Skin epidermis (tissue), 12 donors: Measurements from ENCODE around the gene NKD2.

ENCODE experiments used
- H3K27ac ChIP-seq, 21 experiments: fragments of 200-600 bp; sonication (generic) in 11 of 21; one replicate each; pipeline ENCODE4 v1.5.0; 2020; ENCODE audit warnings: mild to moderate bottlenecking in 3 of 21, inconsistent platforms in 2 of 21, moderate library complexity in 2 of 21
- H3K4me3 ChIP-seq, 7 experiments: fragments of 200-600 bp; sonication (generic) in 2 of 7; one replicate each; pipeline ENCODE4 v1.5.0; 2020; ENCODE audit warnings: inconsistent platforms in 2 of 7, mild to moderate bottlenecking in 2 of 7, moderate library complexity in 1 of 7

Gene NKD2

GRCh38 chr5:1037123-1037670 lies 28.6 kb downstream of the NKD2 start:
- H3K27ac ChIP-seq, result no peak overlapping the region
- no peak overlapping the region for H3K4me3 ChIP-seq

- H3K27ac ChIP-seq, result no peak overlapping the region
Measured at GRCh38 chr5:1037671-1038416, 29.2 kb downstream of the NKD2 start.

DNA sequence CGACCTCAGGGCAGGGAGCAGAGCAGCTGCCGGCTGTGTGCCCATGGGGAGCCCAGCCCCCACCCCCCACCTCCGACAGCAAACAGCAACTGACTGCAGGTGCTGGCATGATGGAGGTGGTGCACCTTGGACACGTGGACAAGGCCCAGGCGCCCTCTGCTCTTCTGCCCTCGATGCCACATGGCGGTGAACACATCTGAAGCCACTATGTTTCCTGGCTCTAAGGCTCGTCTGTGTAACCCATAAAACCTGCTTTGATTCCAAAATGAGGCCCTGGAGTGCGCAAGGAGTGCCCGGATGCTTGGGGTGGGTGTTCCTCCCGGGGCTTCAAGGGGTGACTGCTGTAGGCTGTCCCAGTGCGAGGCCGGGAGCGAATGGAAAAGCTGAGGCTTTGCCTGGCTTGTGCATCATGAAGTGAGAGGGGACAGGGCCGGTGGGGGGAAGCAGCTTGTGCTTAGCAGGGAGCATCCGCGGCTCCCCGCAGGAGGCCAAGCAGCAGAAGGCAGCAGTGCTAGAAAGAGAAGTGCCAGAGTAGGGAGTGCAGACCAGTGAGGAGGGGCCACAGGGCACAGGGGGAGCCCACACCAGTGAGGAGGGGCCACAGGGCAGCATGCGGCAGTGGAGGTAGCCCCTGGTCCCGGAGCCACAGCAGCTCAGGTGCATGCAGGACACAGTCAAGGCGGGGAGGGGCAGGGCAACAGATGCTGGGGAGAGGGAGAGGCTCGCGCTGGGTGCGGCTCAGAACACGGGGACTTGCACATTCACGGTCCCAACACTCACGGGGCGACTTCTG lies 30.0 kb downstream of the NKD2 start:
- H3K4me3 ChIP-seq, result no peak overlapping the region
- peak overlapping the region in 1 of 21 experiments; percentile 38 for H3K27ac ChIP-seq

More at GRCh38 chr5:1037671-1038416, 29.2 kb downstream of the NKD2 start:
- no peak overlapping the region for H3K4me3 ChIP-seq

DNA sequence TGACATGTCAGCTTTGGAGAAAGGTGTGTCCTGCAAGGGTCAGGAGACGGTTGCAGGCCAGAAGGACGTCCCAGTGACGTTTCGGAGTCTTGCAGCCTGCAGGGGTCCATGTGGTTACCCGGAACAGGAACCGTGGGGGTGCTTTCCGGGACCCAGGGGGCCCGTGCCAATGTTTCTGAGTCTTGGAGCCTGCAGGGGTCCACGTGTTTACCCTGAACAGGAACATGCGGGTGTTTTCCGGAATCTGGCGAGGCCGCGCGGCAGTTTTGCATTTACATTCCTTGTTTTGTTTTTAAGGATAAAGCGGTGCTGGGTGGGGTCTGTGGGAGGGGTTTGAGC lies 30.6 kb downstream of the NKD2 start:
- Histone ChIP-seq H3K4me3 (no peak overlapping the region), H3K27ac (peak overlapping the region in 1 of 21 experiments; percentile 38)

GRCh38 chr5:1039706-1040260 lies 31.2 kb downstream of the NKD2 start:
- no peak overlapping the region for H3K27ac ChIP-seq
- no peak overlapping the region for H3K4me3 ChIP-seq

- Histone ChIP-seq H3K27ac (no peak overlapping the region), H3K4me3 (no peak overlapping the region)
Measured at GRCh38 chr5:1040571-1040970, 32.0 kb downstream of the NKD2 start.

- H3K4me3 ChIP-seq, result no peak overlapping the region
- no peak overlapping the region for H3K27ac ChIP-seq
Measured at GRCh38 chr5:1041225-1042143, 32.9 kb downstream of the NKD2 start.

- Histone ChIP-seq H3K4me3 (no peak overlapping the region), H3K27ac (no peak overlapping the region)
Measured at GRCh38 chr5:1042626-1043025, 34.0 kb downstream of the NKD2 start.

DNA sequence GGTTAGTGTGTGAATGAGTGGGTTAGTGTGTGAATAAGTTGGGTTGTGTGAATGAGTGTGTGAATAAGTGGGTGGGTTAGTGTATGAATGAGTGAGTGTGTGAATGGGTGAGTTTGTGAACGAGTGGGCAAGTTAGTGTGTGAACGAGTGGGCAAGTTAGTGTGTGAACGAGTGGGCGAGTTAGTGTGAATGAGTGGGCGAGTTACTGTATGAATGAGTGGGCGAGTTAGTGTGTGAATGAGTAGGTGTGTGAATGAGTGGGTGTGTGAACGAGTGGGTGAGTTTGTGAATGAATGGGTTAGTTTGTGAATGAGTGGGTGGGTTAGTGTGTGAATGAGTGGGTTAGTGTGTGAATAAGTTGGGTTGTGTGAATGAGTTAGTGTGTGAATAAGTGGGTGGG lies 34.7 kb downstream of the NKD2 start:
- Histone ChIP-seq H3K27ac (no peak overlapping the region), H3K4me3 (no peak overlapping the region)

DNA sequence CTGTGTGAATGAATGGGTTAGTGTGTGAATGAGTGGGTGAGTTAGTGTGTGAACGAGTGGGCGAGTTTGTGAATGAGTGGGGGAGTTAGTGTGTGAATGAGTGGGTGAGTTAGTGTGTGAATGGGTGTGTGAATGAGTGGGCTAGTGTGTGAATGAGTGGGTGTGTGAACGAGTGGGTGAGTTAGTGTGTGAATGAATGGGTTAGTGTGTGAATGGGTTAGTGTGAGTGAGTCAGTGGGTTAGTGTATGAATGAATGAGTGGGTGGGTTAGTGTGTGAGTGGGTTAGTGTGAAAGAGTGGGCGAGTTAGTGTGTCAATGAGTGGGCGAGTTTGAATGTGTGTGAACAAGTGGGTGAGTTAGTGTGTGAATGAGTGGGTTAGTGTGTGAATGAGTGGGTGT lies 35.5 kb downstream of the NKD2 start:
- no peak overlapping the region for H3K27ac ChIP-seq

DNA sequence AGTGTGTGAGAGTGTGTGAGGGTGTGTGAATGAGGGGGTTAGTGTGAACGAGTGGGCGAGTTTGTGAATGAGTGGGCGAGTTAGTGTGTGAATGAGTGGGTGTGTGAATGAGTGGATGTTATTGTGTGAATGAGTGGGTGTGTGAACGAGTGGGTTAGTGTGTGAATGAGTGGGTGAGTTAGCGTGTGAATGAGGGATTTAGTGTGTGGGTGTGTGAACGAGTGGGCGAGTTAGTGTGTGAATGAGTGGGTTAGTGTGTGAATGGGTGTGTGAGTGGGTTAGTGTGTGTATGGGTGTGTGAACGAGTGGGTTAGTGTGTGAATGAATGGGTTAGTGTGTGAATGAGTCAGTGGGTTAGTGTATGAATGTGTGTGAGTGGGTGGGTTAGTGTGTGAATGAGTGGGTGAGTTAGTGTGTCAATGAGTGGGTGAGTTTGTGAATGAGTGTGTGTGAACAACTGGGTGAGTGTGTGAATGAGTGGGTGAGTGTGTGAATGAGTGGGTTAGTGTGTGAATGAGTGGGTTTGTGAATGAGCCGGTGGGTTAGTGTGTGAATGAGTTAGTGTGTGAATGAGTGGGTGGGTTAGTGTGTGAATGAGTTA lies 37.5 kb downstream of the NKD2 start:
- no peak overlapping the region for H3K27ac ChIP-seq

More for the DNA sequence above, 35.5 kb downstream of the NKD2 start:
- H3K4me3 ChIP-seq, result no peak overlapping the region

GRCh38 chr5:1047332-1047965 lies 38.8 kb downstream of the NKD2 start:
- no peak overlapping the region for H3K27ac ChIP-seq
- no peak overlapping the region for H3K4me3 ChIP-seq

More for the DNA sequence above, 37.5 kb downstream of the NKD2 start:
- H3K4me3 ChIP-seq, result no peak overlapping the region

DNA sequence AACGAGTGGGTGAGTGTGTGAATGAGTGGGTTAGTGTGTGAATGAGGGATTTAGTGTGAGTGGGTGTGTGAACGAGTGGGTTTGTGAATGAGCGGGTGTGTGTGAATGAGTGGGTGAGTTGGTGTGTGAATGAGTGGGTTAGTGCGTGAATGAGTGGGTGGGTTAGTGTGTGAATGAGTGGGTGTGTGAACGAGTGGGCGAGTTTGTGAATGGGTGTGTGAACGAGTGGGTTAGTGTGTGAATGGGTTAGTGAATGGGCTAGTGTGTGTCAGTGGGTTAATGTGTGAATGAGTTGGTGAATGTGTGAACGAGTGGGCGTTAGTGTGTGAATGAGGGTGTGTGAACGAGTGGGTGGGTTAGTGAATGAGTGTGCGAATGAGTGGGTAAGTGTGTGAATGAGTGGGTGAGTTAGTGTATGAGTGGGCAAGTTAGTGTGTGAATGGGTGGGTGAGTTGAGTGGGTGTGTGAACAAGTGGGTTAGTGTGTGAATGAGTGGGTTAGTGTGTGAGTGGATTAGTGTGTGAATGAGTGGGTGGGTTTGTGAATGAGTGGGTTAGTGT lies 39.6 kb downstream of the NKD2 start:
- Histone ChIP-seq H3K4me3 (no peak overlapping the region), H3K27ac (no peak overlapping the region)

GRCh38 chr5:1048861-1049838 lies 40.5 kb downstream of the NKD2 start:
- no peak overlapping the region for H3K4me3 ChIP-seq
- no peak overlapping the region for H3K27ac ChIP-seq

DNA sequence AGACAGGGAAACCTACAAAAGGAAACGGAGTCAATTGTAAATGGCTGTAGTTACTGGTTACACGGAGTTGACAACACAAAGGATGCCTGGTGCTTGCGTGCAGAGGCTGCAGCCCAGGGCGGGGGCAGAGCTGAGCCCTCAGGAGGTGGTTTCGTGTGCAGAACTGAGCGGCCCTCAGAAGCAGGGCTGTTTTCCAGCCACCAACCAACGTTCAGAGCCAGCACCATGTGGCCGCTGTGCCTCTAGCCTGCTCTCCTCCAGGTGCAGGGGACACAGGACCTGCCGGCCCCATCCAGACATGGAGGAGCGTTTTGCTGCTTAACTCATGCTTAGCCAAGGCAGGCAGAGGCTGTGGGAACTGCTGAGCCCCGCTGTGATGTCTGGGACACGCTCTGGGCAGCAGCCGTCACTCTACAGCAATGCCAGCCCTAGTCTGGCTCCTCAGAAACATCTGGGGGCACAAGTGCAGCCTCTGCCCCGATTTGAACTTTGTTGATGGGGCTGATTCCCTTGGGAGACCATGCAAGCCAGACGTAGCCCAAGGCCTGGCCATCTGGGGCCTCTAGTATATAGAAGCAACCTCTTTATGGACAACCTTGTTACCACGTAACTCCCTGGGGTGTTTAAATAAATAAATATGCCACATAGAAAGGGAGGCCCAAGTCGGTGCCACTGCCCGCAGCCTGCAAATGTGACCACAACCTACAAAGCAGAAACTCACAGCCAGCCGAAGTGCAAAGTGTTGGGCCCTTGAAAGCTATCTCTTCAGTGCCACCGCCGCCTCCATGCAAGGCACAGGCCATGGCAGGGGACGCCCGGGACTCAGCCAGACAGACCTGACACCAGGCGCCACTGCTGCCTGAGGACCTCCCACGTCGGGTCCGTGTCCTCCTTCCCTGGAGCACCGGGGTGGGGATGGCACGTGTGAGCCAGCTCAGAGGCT lies 42.1 kb downstream of the NKD2 start:
- H3K27ac ChIP-seq, result no peak overlapping the region
- H3K4me3 ChIP-seq, result no peak overlapping the region

DNA sequence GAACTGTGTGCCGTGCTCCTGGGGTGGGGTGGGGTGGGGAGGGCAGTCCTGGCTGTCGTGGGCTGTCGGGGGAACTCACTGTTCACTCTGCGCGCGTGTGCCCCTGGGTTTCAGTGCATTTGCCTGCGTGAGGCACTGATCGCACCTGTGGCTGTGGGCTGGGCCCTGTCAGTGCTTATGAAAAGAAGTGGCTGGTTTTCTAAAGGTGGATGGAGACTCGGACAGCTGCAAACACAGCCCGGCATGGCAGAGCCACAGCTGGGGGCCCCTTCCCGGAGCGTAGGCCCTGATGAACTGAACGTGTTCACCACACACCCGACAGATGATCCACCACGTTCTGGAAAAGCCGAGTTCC lies 42.7 kb downstream of the NKD2 start:
- H3K4me3 ChIP-seq, result no peak overlapping the region
- H3K27ac ChIP-seq, result no peak overlapping the region
